ENCODE measurements around the gene CACNA1B.
A peak's percentile ranks its signal among the peaks of the same experiment; 100 is the strongest.

The CACNA1B gene

DNA sequence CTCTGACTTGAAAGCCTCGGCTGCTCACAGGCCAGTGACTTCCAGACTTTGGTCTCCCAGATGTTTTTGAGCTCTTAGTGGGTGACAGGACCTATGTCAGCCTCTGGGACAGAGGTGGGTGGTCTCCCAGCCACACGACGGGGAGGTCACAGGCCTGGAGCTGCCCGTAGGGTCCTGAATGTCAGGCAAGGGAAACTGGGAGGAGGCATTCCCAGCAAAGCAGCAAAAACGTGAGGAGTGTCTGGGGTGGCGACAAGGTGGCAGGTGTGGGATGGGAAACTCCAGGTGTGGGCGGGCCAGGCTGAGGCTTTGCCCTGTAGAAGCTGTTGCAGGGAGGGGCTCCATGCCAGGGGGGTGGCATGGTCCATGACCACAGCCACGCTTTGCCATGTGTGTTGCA is 110.5 kb downstream of the CACNA1B start:
- H3K27me3 ChIP-seq (ENCODE audit: insufficient read depth, insufficient read length), result no peaks in the 10 kb centered on the region
- peaks cover 75% of the 10 kb centered on the region for H3K36me3 ChIP-seq (ENCODE audit: insufficient read depth, insufficient read length, low read length)
- peaks cover 40% of the 10 kb centered on the region for H3K9me3 ChIP-seq (ENCODE audit: insufficient read depth, low read length)
- no peak overlapping the region for H3K9ac ChIP-seq (ENCODE audit: insufficient read length, low read depth)
- H3K4me3 ChIP-seq (ENCODE audit: insufficient read length, low read depth), result no peak overlapping the region
- peaks cover 3% of the 10 kb centered on the region for H3K4me1 ChIP-seq (ENCODE audit: insufficient read depth, insufficient read length)
- DNase-seq (ENCODE audit: low read depth, low spot score), result no peak
- TF ChIP-seq SUZ12 (IDR thresholded peaks at IDR 0.05; ENCODE audit: extremely low read depth, insufficient read depth, insufficient read length) (no peak), ZNF274 (IDR thresholded peaks at IDR 0.05; ENCODE audit: low read depth, low read length) (no peak), YY1 (IDR thresholded peaks at IDR 0.05; ENCODE audit: insufficient read depth, insufficient read length) (no peak)

DNA sequence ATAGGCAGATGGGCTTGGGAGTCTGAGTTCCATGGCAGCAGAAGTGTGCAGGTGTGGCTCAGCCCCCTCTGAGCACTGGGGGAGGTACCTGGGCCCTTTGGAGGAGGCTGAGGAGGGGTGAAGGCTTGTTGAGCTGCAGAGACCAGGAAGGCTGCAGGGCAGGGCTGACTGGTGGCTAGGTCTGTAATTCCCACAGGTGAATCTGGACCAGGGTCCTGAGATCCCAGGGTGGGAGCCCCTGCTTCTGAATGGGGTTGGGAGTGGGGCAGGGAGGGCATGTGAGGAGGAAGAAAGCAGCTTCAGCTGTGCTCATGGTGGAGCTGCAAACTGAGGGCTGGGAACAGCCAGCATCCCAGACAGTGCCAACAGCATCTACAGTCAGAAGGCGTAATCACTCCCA is 111.1 kb downstream of the CACNA1B start:
- peaks cover 3% of the 10 kb centered on the region for H3K4me1 ChIP-seq (ENCODE audit: insufficient read depth, insufficient read length)
- no peak for DNase-seq (ENCODE audit: low read depth, low spot score)
- TF ChIP-seq SUZ12 (IDR thresholded peaks at IDR 0.05; ENCODE audit: extremely low read depth, insufficient read depth, insufficient read length) (no peak), YY1 (IDR thresholded peaks at IDR 0.05; ENCODE audit: insufficient read depth, insufficient read length) (no peak), ZNF274 (IDR thresholded peaks at IDR 0.05; ENCODE audit: low read depth, low read length) (no peak)
- no peak overlapping the region for H3K9ac ChIP-seq (ENCODE audit: insufficient read length, low read depth)
- no peak overlapping the region for H3K4me3 ChIP-seq (ENCODE audit: insufficient read length, low read depth)
- peaks cover 40% of the 10 kb centered on the region for H3K9me3 ChIP-seq (ENCODE audit: insufficient read depth, low read length)
- peaks cover 69% of the 10 kb centered on the region for H3K36me3 ChIP-seq (ENCODE audit: insufficient read depth, insufficient read length, low read length)
- H3K27me3 ChIP-seq (ENCODE audit: insufficient read depth, insufficient read length), result no peaks in the 10 kb centered on the region

DNA sequence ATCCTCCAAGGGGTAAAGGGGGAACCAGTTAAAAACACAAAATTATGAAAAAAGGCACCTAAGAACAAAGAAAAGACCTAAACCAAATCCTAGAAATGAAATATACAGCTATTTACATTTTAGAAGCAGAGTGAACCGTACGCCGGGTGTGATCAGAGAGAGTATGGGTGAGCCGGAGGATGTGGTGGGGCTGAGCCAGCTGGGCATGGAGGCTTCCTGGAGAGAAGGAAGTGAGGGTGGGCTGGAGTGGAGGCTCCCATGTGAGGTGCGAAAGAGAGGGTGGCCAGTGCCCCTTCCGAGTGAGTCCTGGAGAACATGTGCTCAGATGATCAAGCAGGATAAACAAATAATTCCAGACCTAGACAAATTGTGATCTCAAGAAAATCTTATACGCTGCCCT is 111.6 kb downstream of the CACNA1B start:
- Histone ChIP-seq H3K9ac (ENCODE audit: insufficient read length, low read depth) (no peak overlapping the region), H3K4me3 (ENCODE audit: insufficient read length, low read depth) (no peak overlapping the region), H3K36me3 (ENCODE audit: insufficient read depth, insufficient read length, low read length) (peaks cover 65% of the 10 kb centered on the region), H3K27me3 (ENCODE audit: insufficient read depth, insufficient read length) (no peaks in the 10 kb centered on the region), H3K4me1 (ENCODE audit: insufficient read depth, insufficient read length) (peaks cover 3% of the 10 kb centered on the region), H3K9me3 (ENCODE audit: insufficient read depth, low read length) (peaks cover 40% of the 10 kb centered on the region)
- no peak for DNase-seq (ENCODE audit: low read depth, low spot score)
- TF ChIP-seq YY1 (IDR thresholded peaks at IDR 0.05; ENCODE audit: insufficient read depth, insufficient read length) (no peak), SUZ12 (IDR thresholded peaks at IDR 0.05; ENCODE audit: extremely low read depth, insufficient read depth, insufficient read length) (no peak)

DNA sequence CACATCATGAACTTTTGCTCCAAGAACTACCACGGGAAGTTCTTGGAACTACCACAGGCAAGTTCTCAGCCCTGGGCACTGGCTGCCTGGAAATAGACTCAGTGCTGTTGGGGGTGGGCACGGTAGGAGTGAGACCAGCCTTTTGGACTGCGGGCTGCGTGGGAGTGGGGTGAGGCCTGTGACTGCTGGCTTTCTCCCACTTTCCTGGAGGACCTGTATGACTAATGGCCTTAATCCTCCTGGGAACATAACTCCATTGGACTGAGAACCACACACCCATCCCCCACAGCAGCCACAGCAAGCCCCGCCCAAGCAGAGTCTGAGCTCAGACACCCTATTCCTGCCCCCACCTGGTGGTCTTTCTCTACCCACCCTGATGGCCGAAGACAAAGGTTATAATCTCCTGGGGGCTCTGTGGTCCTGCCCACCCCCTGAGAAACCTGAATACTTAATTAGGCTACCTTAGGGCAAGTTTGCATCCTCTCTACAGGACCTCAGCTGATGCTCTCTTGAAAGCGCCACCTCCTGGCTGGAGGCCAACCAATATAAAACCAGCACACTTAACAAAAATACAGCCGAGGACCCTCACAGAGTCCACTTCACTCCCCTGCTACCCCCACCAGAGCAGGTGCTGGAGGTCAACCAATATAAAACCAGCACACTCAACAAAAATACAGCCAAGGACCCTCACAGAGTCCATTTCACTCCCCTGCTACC is 112.6 kb downstream of the CACNA1B start:
- no peak overlapping the region for H3K9ac ChIP-seq (ENCODE audit: insufficient read length, low read depth)
- no peak for TF ChIP-seq YY1 (IDR thresholded peaks at IDR 0.05; ENCODE audit: insufficient read depth, insufficient read length)
- TF ChIP-seq SUZ12 (IDR thresholded peaks at IDR 0.05; ENCODE audit: extremely low read depth, insufficient read depth, insufficient read length), result no peak
- TF ChIP-seq ZNF274 (IDR thresholded peaks at IDR 0.05; ENCODE audit: low read depth, low read length), result no peak
- H3K4me1 ChIP-seq (ENCODE audit: insufficient read depth, insufficient read length), result peaks cover 3% of the 10 kb centered on the region
- H3K9me3 ChIP-seq (ENCODE audit: insufficient read depth, low read length), result peaks cover 40% of the 10 kb centered on the region
- peaks cover 55% of the 10 kb centered on the region for H3K36me3 ChIP-seq (ENCODE audit: insufficient read depth, insufficient read length, low read length)
- H3K27me3 ChIP-seq (ENCODE audit: insufficient read depth, insufficient read length), result no peaks in the 10 kb centered on the region
- no peak overlapping the region for H3K4me3 ChIP-seq (ENCODE audit: insufficient read length, low read depth)
- peak; percentile 23 for DNase-seq (ENCODE audit: low read depth, low spot score)

DNA sequence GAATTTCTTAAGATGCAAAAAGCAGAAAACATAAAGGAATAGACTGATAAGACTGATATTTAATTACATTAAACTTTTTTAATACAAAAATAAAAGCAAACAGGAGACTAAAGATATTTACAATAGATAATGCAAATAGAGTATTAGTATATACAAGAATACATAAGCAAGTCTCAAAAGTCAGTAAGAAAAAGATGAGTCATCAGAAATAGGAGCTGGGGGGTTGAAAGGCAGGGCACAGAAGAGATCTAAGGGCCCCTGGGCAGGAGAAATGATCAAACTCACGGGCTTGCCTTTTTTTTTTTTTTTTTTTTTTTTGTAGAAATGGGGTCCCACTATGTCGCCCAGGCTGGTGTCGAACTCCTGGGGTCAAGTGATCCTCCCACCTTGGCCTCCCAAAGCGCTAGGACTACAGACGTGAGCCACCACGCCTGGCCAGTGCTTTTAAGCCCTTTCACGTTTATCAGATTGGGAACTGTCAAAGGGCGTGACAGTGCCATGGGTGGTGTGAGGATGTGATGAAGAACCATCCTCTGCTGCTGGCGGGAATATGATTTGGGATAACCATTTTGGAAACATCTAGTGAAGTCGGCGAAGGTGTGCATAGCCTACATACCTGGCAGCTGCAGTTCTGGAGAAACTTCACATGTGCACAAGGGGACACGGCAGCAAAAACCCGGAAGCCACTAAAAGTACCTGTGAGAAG is 126.1 kb downstream of the CACNA1B start:
- DNase-seq (ENCODE audit: low read depth, low spot score), result no peak
- no peaks in the 10 kb centered on the region for H3K9me3 ChIP-seq (ENCODE audit: insufficient read depth, low read length)
- H3K9ac ChIP-seq (ENCODE audit: insufficient read length, low read depth), result no peak overlapping the region
- TF ChIP-seq ZNF274 (IDR thresholded peaks at IDR 0.05; ENCODE audit: low read depth, low read length), result no peak
- no peak for TF ChIP-seq SUZ12 (IDR thresholded peaks at IDR 0.05; ENCODE audit: extremely low read depth, insufficient read depth, insufficient read length)
- TF ChIP-seq YY1 (IDR thresholded peaks at IDR 0.05; ENCODE audit: insufficient read depth, insufficient read length), result no peak
- H3K4me3 ChIP-seq (ENCODE audit: insufficient read length, low read depth), result no peak overlapping the region
- H3K4me1 ChIP-seq (ENCODE audit: insufficient read depth, insufficient read length), result peaks cover 14% of the 10 kb centered on the region
- no peaks in the 10 kb centered on the region for H3K27me3 ChIP-seq (ENCODE audit: insufficient read depth, insufficient read length)
- H3K36me3 ChIP-seq (ENCODE audit: insufficient read depth, insufficient read length, low read length), result peaks cover 2% of the 10 kb centered on the region

DNA sequence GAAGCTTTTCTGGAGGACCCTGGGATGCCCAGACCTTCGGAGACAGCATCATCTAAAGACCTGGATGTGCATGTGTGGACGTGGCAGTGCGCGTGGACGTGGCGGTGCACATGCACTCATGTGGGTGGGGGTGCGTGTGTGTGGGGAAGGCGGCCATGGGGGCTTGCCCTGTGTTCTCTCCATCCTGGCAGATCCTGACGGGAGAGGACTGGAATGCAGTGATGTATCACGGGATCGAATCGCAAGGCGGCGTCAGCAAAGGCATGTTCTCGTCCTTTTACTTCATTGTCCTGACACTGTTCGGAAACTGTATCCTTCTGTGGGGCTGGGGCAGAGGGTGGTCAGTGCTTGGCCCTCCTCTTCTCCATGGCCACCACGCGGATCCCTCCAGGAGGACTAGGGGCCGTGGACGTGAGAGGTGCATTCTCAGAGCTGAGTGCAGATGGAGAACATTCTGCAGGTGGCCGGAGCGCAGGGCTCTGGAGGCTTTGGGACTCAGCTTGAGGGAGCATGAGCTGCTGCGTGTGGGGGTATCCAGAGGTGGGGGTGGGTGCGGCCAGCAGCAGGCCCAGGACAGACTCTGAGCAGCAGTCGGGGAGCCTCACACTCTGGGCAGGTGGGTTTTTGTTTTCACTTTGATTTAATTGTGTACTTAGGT is 129.1 kb downstream of the CACNA1B start:
- Histone ChIP-seq H3K4me1 (ENCODE audit: insufficient read depth, insufficient read length) (peaks cover 17% of the 10 kb centered on the region), H3K36me3 (ENCODE audit: insufficient read depth, insufficient read length, low read length) (peaks cover 8% of the 10 kb centered on the region), H3K27me3 (ENCODE audit: insufficient read depth, insufficient read length) (no peaks in the 10 kb centered on the region), H3K9me3 (ENCODE audit: insufficient read depth, low read length) (no peaks in the 10 kb centered on the region), H3K9ac (ENCODE audit: insufficient read length, low read depth) (no peak overlapping the region), H3K4me3 (ENCODE audit: insufficient read length, low read depth) (no peak overlapping the region)
- TF ChIP-seq YY1 (IDR thresholded peaks at IDR 0.05; ENCODE audit: insufficient read depth, insufficient read length), result no peak
- no peak for TF ChIP-seq ZNF274 (IDR thresholded peaks at IDR 0.05; ENCODE audit: low read depth, low read length)
- no peak for DNase-seq (ENCODE audit: low read depth, low spot score)

DNA sequence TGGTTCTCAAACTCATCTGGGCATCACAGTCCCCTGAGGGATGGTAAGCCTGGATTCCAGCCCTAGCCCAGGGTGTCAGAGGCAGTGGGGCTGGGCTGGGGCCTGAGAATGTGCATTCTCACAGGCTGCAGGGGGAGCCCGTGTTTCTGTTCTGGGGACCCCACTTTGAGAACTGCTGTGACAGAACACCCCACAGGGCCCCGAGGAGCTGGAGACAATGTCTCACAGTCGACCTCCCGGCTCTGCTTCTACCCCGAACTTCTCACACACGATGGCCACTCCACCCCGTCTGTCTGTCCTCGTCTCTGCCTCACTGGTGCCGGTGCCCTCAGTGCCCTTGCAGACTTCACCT is 130.0 kb downstream of the CACNA1B start:
- no peaks in the 10 kb centered on the region for H3K9me3 ChIP-seq (ENCODE audit: insufficient read depth, low read length)
- peaks cover 22% of the 10 kb centered on the region for H3K4me1 ChIP-seq (ENCODE audit: insufficient read depth, insufficient read length)
- DNase-seq (ENCODE audit: low read depth, low spot score), result no peak
- H3K9ac ChIP-seq (ENCODE audit: insufficient read length, low read depth), result no peak overlapping the region
- H3K4me3 ChIP-seq (ENCODE audit: insufficient read length, low read depth), result no peak overlapping the region
- TF ChIP-seq SUZ12 (IDR thresholded peaks at IDR 0.05; ENCODE audit: extremely low read depth, insufficient read depth, insufficient read length) (no peak), YY1 (IDR thresholded peaks at IDR 0.05; ENCODE audit: insufficient read depth, insufficient read length) (no peak), ZNF274 (IDR thresholded peaks at IDR 0.05; ENCODE audit: low read depth, low read length) (no peak)
- H3K36me3 ChIP-seq (ENCODE audit: insufficient read depth, insufficient read length, low read length), result peaks cover 8% of the 10 kb centered on the region
- H3K27me3 ChIP-seq (ENCODE audit: insufficient read depth, insufficient read length), result no peaks in the 10 kb centered on the region
